ENCODE data around the gene CERS1. TPM values are rescaled to one million over a fixed set of nuclear protein-coding genes. Genes with fewer than 3 reads are reported as not detected.

CERS1 gene
- total RNA-seq, 2 experiments from 2014 or later = not detected

DNA sequence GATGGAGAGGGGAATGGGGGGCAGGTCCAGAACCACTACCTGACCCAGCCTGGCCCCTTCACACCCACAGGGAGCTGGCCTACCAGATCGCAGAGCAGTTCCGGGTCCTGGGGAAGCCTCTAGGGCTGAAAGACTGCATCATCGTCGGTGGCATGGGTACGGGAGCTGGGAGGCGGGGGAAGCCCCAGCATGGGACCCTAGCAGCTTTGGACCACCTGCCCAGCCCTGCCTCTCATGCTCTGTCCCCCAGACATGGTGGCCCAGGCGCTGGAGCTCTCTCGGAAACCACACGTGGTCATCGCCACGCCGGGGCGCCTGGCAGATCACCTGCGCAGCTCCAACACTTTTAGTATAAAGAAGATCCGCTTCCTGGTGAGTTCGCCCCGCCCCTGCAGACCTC lies 25.6 kb upstream of the CERS1 start:
- intact Hi-C loops (cut with DNase I, micrococcal nuclease) = loop anchor here in 1 of 2 experiments (2.0 kb wide), 1 partner anchor 19 kb away; the partner anchor contains the start of gene HOMER3
- POLR2A ChIA-PET = no interaction called here
- H3K4me3 Mint-ChIP-seq = peak overlapping the region; percentile 68
- no peak overlapping the region for H3K27ac Mint-ChIP-seq
- DNase-seq (no peak), ATAC-seq (ENCODE audit: poor library complexity) (no peak)
- no peak overlapping the region for H3K27ac ChIP-seq (ENCODE audit: low read depth in 1 of 2, low read length in 2 of 2)
- H3K9me3 ChIP-seq (ENCODE audit: control insufficient read depth in 1 of 2, insufficient read depth in 1 of 2, low read length in 2 of 2) = no peaks in the 10 kb centered on the region
- no peaks in the 10 kb centered on the region for H3K27me3 ChIP-seq (ENCODE audit: control insufficient read depth in 1 of 2, insufficient read depth in 2 of 2, low read length in 2 of 2)
- peaks cover 34% of the 10 kb centered on the region for H3K4me1 Mint-ChIP-seq (ENCODE audit: low read depth)
- H3K4me1 ChIP-seq (ENCODE audit: insufficient read depth, low read length) = peaks cover 36% of the 10 kb centered on the region
- H3K36me3 Mint-ChIP-seq (ENCODE audit: low read depth) = peaks cover 72% of the 10 kb centered on the region
- H3K27me3 Mint-ChIP-seq = no peaks in the 10 kb centered on the region
- peaks cover 47% of the 10 kb centered on the region for H3K36me3 ChIP-seq (ENCODE audit: insufficient read depth, low read length)
- CTCF ChIA-PET = no interaction called here
- TF ChIP-seq, protein P1, sequence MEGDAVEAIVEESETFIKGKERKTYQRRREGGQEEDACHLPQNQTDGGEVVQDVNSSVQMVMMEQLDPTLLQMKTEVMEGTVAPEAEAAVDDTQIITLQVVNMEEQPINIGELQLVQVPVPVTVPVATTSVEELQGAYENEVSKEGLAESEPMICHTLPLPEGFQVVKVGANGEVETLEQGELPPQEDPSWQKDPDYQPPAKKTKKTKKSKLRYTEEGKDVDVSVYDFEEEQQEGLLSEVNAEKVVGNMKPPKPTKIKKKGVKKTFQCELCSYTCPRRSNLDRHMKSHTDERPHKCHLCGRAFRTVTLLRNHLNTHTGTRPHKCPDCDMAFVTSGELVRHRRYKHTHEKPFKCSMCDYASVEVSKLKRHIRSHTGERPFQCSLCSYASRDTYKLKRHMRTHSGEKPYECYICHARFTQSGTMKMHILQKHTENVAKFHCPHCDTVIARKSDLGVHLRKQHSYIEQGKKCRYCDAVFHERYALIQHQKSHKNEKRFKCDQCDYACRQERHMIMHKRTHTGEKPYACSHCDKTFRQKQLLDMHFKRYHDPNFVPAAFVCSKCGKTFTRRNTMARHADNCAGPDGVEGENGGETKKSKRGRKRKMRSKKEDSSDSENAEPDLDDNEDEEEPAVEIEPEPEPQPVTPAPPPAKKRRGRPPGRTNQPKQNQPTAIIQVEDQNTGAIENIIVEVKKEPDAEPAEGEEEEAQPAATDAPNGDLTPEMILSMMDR (IDR thresholded peaks at IDR 0.05) = no peak
- H3K4me3 ChIP-seq (ENCODE audit: low read length) = no peak overlapping the region
- H3K9me3 Mint-ChIP-seq = no peaks in the 10 kb centered on the region

DNA sequence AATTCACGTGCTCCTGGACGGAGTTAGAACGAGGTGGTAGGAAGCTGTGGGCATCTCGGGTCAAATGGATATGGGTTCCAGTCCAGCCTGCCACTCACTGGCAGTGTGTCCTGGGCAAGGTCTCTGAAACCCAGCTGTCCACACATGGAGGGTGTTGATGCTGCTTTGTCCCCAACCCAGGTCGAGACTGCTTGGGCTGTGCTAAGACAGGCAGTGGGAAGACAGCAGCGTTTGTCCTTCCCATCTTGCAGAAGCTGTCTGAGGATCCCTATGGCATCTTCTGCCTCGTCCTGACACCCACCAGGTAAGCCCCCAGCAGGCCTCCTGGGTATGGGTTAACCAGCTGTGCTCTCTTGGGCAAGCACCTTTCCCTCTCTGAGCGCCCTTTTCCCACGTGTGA lies 24.4 kb upstream of the CERS1 start:
- H3K4me1 ChIP-seq (ENCODE audit: insufficient read depth, low read length) = peaks cover 41% of the 10 kb centered on the region
- CTCF ChIA-PET = no interaction called here
- Mint-ChIP-seq H3K4me1 (ENCODE audit: low read depth) (peaks cover 42% of the 10 kb centered on the region), H3K9me3 (no peaks in the 10 kb centered on the region), H3K27me3 (no peaks in the 10 kb centered on the region), H3K27ac (peak overlapping the region; percentile 66), H3K4me3 (peak overlapping the region; percentile 84), H3K36me3 (ENCODE audit: low read depth) (peaks cover 65% of the 10 kb centered on the region)
- no peaks in the 10 kb centered on the region for H3K27me3 ChIP-seq (ENCODE audit: control insufficient read depth in 1 of 2, insufficient read depth in 2 of 2, low read length in 2 of 2)
- H3K9me3 ChIP-seq (ENCODE audit: control insufficient read depth in 1 of 2, insufficient read depth in 1 of 2, low read length in 2 of 2) = no peaks in the 10 kb centered on the region
- POLR2A ChIA-PET = interaction anchor here (1.1 to 2.7 kb wide), 4 partner anchors 15 to 363 kb away, joined by 3 to 23 read pairs (median 13); partner anchors contain the start of genes KXD1, REX1BD and UBA52
- TF ChIP-seq, protein P1 (IDR thresholded peaks at IDR 0.05) = no peak
- H3K27ac ChIP-seq (ENCODE audit: low read depth in 1 of 2, low read length in 2 of 2) = peak overlapping the region in 1 of 2 donors; percentile 56
- H3K4me3 ChIP-seq (ENCODE audit: low read length) = peak overlapping the region; percentile 65
- peaks cover 48% of the 10 kb centered on the region for H3K36me3 ChIP-seq (ENCODE audit: insufficient read depth, low read length)
- ATAC-seq (ENCODE audit: poor library complexity) (no peak), DNase-seq (no peak)
- intact Hi-C loops (cut with DNase I, micrococcal nuclease) = loop anchor here in 1 of 2 experiments (2.0 kb wide), 1 partner anchor 20 kb away; the partner anchor contains the start of gene HOMER3

DNA sequence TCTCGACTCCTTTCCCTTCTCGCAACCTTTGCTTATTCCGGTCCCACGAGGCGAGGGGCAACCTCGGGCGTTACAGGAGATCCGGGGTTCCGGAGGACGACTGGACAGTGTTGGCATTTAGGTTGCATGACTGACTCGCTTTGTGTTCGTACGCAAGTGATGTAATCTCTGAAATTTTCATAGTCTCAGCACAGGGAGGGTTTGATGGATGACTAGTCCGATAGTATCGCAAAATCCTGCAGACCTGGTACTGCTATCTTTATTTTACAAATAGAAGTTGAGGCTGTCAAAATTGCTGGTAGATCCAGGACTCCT lies 23.9 kb upstream of the CERS1 start:
- intact Hi-C loops (cut with DNase I, micrococcal nuclease) = loop anchor here (1.0 to 5.0 kb wide), 11 partner anchors 12 to 402 kb away; partner anchors contain the start of genes ELL (in 2 of the 2), ARMC6 (in 1 of the 2), CRTC1 (in 1 of the 2) and HOMER3 (in 1 of the 2)
- TF ChIP-seq, protein P1 (IDR thresholded peaks at IDR 0.05) = no peak
- CTCF ChIA-PET = interaction anchor here (0.8 to 1.4 kb wide), 2 partner anchors 91 to 331 kb away, joined by 3 to 4 read pairs; partner anchors contain the start of gene REX1BD
- peak overlapping the region; percentile 66 for H3K27ac Mint-ChIP-seq
- Histone ChIP-seq H3K4me3 (ENCODE audit: low read length) (peak overlapping the region; percentile 65), H3K9me3 (ENCODE audit: control insufficient read depth in 1 of 2, insufficient read depth in 1 of 2, low read length in 2 of 2) (no peaks in the 10 kb centered on the region), H3K27me3 (ENCODE audit: control insufficient read depth in 1 of 2, insufficient read depth in 2 of 2, low read length in 2 of 2) (no peaks in the 10 kb centered on the region), H3K36me3 (ENCODE audit: insufficient read depth, low read length) (peaks cover 48% of the 10 kb centered on the region), H3K4me1 (ENCODE audit: insufficient read depth, low read length) (peaks cover 46% of the 10 kb centered on the region), H3K27ac (ENCODE audit: low read depth in 1 of 2, low read length in 2 of 2) (peak overlapping the region; percentile 51 to 56)
- POLR2A ChIA-PET = interaction anchor here (0.9 to 2.7 kb wide), 20 partner anchors 10 to 1653 kb away, joined by 3 to 23 read pairs (median 6); partner anchors contain the start of genes BABAM1, ELL, JUND and KXD1
- H3K4me1 Mint-ChIP-seq (ENCODE audit: low read depth) = peaks cover 42% of the 10 kb centered on the region
- no peaks in the 10 kb centered on the region for H3K9me3 Mint-ChIP-seq
- no peak for ATAC-seq (ENCODE audit: poor library complexity)
- peaks cover 70% of the 10 kb centered on the region for H3K36me3 Mint-ChIP-seq (ENCODE audit: low read depth)
- no peaks in the 10 kb centered on the region for H3K27me3 Mint-ChIP-seq
- no peak for DNase-seq
- H3K4me3 Mint-ChIP-seq = peak overlapping the region; percentile 84

Measured in CD4-positive, alpha-beta T cell (primary cell).